Transverse colon (tissue), 3 donors: ENCODE data around the gene SLIT1.

ENCODE experiments used
- POLR2A ChIP-seq: fragments of 450-650 bp; IDR thresholded peaks from one replicate; pipeline ENCODE4 v1.6.1; 2016; ENCODE audit warnings: antibody characterized with exemption, mild to moderate bottlenecking, moderate library complexity
- POLR2AphosphoS5 ChIP-seq, 3 donors: sonication (generic); formaldehyde crosslinking; IDR thresholded peaks; one replicate each; pipeline ENCODE4 v1.6.1; 2016; ENCODE audit warnings: antibody characterized with exemption in 3 of 3

DNA sequence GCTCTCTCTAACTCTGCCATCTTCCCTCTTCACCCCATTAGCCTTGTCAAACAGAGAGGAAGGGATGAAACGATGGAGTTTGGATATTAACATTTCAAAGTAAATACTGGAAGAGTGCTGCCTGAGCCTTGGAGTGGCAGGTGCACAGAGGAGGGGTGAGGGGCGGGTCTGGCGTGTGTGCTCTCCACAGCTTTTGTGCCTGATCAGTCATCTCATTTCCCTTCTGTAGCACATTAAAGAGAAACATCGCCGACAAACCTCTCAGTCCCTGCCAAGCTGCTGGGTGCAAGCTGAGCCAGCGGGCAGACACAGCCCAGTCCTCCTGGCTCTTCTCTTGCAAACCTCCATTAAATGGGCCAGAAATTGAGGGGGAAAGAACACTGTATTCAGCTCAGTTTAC lies 76.2 kb downstream of the SLIT1 start:
- no peak for TF ChIP-seq POLR2AphosphoS5 (IDR thresholded peaks at IDR 0.05)
- TF ChIP-seq POLR2A = no peak
